ENCODE results near the gene DGLUCY.
"Not testable (repeated sequence)": the region's sequence is repeated elsewhere in the genome, so short reads cannot be mapped to it uniquely, and the experiment has no call there.

DGLUCY gene

GRCh38 chr14:91138511-91139359 lies 24.9 kb downstream of the DGLUCY start:
- no peak for DNase-seq (ENCODE audit: low read depth)

- DNase-seq (ENCODE audit: low read depth): no peak
Measured at GRCh38 chr14:91139776-91140175, 25.9 kb downstream of the DGLUCY start.

GRCh38 chr14:91140672-91141071 lies 26.8 kb downstream of the DGLUCY start:
- DNase-seq (ENCODE audit: low read depth): no peak

GRCh38 chr14:91142214-91142668 lies 28.4 kb downstream of the DGLUCY start:
- DNase-seq (ENCODE audit: low read depth): no peak

- no peak for DNase-seq (ENCODE audit: low read depth)
Measured at GRCh38 chr14:91143862-91144261, 30.0 kb downstream of the DGLUCY start.

- no peak for DNase-seq (ENCODE audit: low read depth)
Measured at GRCh38 chr14:91144425-91145145, 30.7 kb downstream of the DGLUCY start.

GRCh38 chr14:91145391-91146160 lies 31.7 kb downstream of the DGLUCY start:
- no peak for DNase-seq (ENCODE audit: low read depth)

- DNase-seq (ENCODE audit: low read depth): no peak
Measured at GRCh38 chr14:91146661-91147060, 32.8 kb downstream of the DGLUCY start.

GRCh38 chr14:91149462-91149861 lies 35.6 kb downstream of the DGLUCY start:
- no peak for DNase-seq (ENCODE audit: low read depth)

- DNase-seq (ENCODE audit: low read depth): no peak
Measured at GRCh38 chr14:91152499-91152898, 38.6 kb downstream of the DGLUCY start.

- no peak for DNase-seq (ENCODE audit: low read depth)
Measured at GRCh38 chr14:91153360-91153759, 39.5 kb downstream of the DGLUCY start.

- no peak for DNase-seq (ENCODE audit: low read depth)
Measured at GRCh38 chr14:91154851-91155625, 41.2 kb downstream of the DGLUCY start.

- no peak for DNase-seq (ENCODE audit: low read depth)
Measured at GRCh38 chr14:91155626-91156089, 41.8 kb downstream of the DGLUCY start.

- not testable (repeated sequence) for DNase-seq (ENCODE audit: low read depth)
Measured at GRCh38 chr14:91156142-91156666, 42.3 kb downstream of the DGLUCY start.

- DNase-seq (ENCODE audit: low read depth): not testable (repeated sequence)
Measured at GRCh38 chr14:91156877-91157276, 43.0 kb downstream of the DGLUCY start.

GRCh38 chr14:91158091-91158790 lies 44.4 kb downstream of the DGLUCY start:
- DNase-seq (ENCODE audit: low read depth): no peak

- no peak for DNase-seq (ENCODE audit: low read depth)
Measured at GRCh38 chr14:91159182-91159581, 45.3 kb downstream of the DGLUCY start.

- DNase-seq (ENCODE audit: low read depth): no peak
Measured at GRCh38 chr14:91159906-91160305, 46.0 kb downstream of the DGLUCY start.

- no peak for DNase-seq (ENCODE audit: low read depth)
Measured at GRCh38 chr14:91163316-91163715, 49.4 kb downstream of the DGLUCY start.

GRCh38 chr14:91164676-91165075 lies 50.8 kb downstream of the DGLUCY start:
- no peak for DNase-seq (ENCODE audit: low read depth)

GRCh38 chr14:91167380-91167770 lies 53.5 kb downstream of the DGLUCY start:
- DNase-seq (ENCODE audit: low read depth): no peak

Data from activated T-cell treated with anti-CD3 and anti-CD28 coated beads for 1 hour (primary cell).